Liver (tissue), 9 donors: Measurements from ENCODE around the gene SLC7A4. TPM values are rescaled to one million over a fixed set of nuclear protein-coding genes. Genes with fewer than 3 reads are reported as not detected.

ENCODE experiments used
- DNase-seq: peaks from one replicate; pipeline ENCODE4 v3.0.0-alpha.2; 2017; ENCODE audit warnings: low spot score
- H3K27ac ChIP-seq, 2 donors: one replicate each; pipeline ENCODE4 v1.7.0; 2013; ENCODE audit warnings: inconsistent platforms in 2 of 2, low read length in 2 of 2, control low read depth in 1 of 2, low read depth in 1 of 2, mild to moderate bottlenecking in 1 of 2
- H3K27me3 ChIP-seq, 4 donors: one replicate each; pipeline versions ENCODE4 v1.6.1 to v1.7.0; 2013; ENCODE audit warnings: low read length in 3 of 4, inconsistent platforms in 1 of 4, mild to moderate bottlenecking in 1 of 4, moderate library complexity in 1 of 4; ENCODE audit not compliant: control insufficient read depth in 4 of 4, insufficient read depth in 4 of 4
- H3K36me3 ChIP-seq, 4 donors: one replicate each; pipeline versions ENCODE4 v1.6.1 to v1.7.0; 2013; ENCODE audit warnings: low read length in 3 of 4, mild to moderate bottlenecking in 3 of 4, low read depth in 1 of 4, moderate library complexity in 1 of 4; ENCODE audit not compliant: control insufficient read depth in 4 of 4, insufficient read depth in 3 of 4
- H3K4me1 ChIP-seq, 4 donors: one replicate each; pipeline versions ENCODE4 v1.6.1 to v1.7.0; 2013; ENCODE audit warnings: low read length in 3 of 4, mild to moderate bottlenecking in 3 of 4, moderate library complexity in 1 of 4; ENCODE audit not compliant: control insufficient read depth in 4 of 4, insufficient read depth in 4 of 4
- H3K4me3 ChIP-seq, 3 donors: one replicate each; pipeline versions ENCODE4 v1.6.1 to v1.7.0; 2013; ENCODE audit warnings: low read length in 3 of 3, control low read depth in 1 of 3, low read depth in 1 of 3, mild to moderate bottlenecking in 1 of 3
- H3K9ac ChIP-seq, 2 donors: one replicate each; pipeline ENCODE4 v1.7.0; 2013; ENCODE audit warnings: low read length in 2 of 2, mild to moderate bottlenecking in 2 of 2, moderate library complexity in 2 of 2, control low read depth in 1 of 2, low read depth in 1 of 2
- H3K9me3 ChIP-seq, 4 donors: one replicate each; pipeline versions ENCODE4 v1.6.1 to v1.7.0; 2013; ENCODE audit warnings: low read length in 3 of 4; ENCODE audit not compliant: control insufficient read depth in 4 of 4
- EGR1 ChIP-seq, 2 donors: IDR thresholded peaks; 2 replicates each; pipeline ENCODE4 v1.6.1; 2016 to 2018; ENCODE audit warnings: antibody characterized with exemption in 2 of 2, low read depth in 2 of 2
- FOXA1 ChIP-seq: IDR thresholded peaks from 2 replicates; pipeline ENCODE4 v1.6.1; 2016; ENCODE audit warnings: antibody characterized with exemption
- FOXA2 ChIP-seq: IDR thresholded peaks from 2 replicates; pipeline ENCODE4 v1.6.1; 2016; ENCODE audit warnings: antibody characterized with exemption
- GABPA ChIP-seq, 2 donors: IDR thresholded peaks in 1 of 2; conservative IDR thresholded peaks in 1 of 2; 2 replicates each; pipeline ENCODE4 v1.6.1; 2016; ENCODE audit warnings: antibody characterized with exemption in 2 of 2, mild to moderate bottlenecking in 1 of 2, moderate library complexity in 1 of 2
- HNF4A ChIP-seq, 2 donors: conservative IDR thresholded peaks; 2 replicates each; pipeline ENCODE4 v1.6.1; 2016; ENCODE audit warnings: antibody characterized with exemption in 2 of 2, mild to moderate bottlenecking in 2 of 2
- HNF4G ChIP-seq: IDR thresholded peaks from 2 replicates; pipeline ENCODE4 v1.6.1; 2016; ENCODE audit warnings: antibody characterized with exemption
- RAD21 ChIP-seq, 2 donors: IDR thresholded peaks; 2 replicates each; pipeline ENCODE4 v1.6.1; 2016; ENCODE audit warnings: antibody characterized with exemption in 2 of 2, mild to moderate bottlenecking in 2 of 2
- RXRA ChIP-seq, 2 donors: IDR thresholded peaks; 2 replicates each; pipeline ENCODE4 v1.6.1; 2017 to 2018; ENCODE audit warnings: antibody characterized with exemption in 2 of 2, mild to moderate bottlenecking in 1 of 2
- SP1 ChIP-seq: IDR thresholded peaks from 2 replicates; pipeline ENCODE4 v1.6.1; 2018; ENCODE audit warnings: antibody characterized with exemption, mild to moderate bottlenecking
- TAF1 ChIP-seq: conservative IDR thresholded peaks from 2 replicates; pipeline ENCODE4 v1.6.1; 2016; ENCODE audit warnings: antibody characterized with exemption, mild to moderate bottlenecking
- YY1 ChIP-seq: IDR thresholded peaks from 2 replicates; pipeline ENCODE4 v1.6.1; 2016; ENCODE audit warnings: antibody characterized with exemption, mild to moderate bottlenecking
- whole genome bisulfite sequencing: extraction: QIAGEN DNeasy Blood & Tissue Kit; methylation state at CpG from one replicate; pipeline ENCODE4 v1.1.7; 2013; 5-methylcytosine and 5-hydroxymethylcytosine counted together
- polyA plus RNA-seq, 2 donors: library from polyadenylated mRNA; stranded (reverse) in 1 of 2; unstranded in 1 of 2; fragments of 200-250 nt in 1 of 2; fragments of >200 nt in 1 of 2; fragmentation: Nextera tagmentation in 1 of 2; extraction: Ambion mirVana in 1 of 2; gene quantifications; one replicate each; pipeline versions ENCODE4 v1.2.1 to v1.2.3, GENCODE V29; 2013 to 2015
- total RNA-seq, 2 donors: library from RNA; depleted of rRNA; stranded (reverse); fragments of >200 nt; gene quantifications; one replicate each; pipeline ENCODE4 v1.2.3, GENCODE V29; 2014
- TF ChIP-seq, protein P1 (sequence below): IDR thresholded peaks from 2 replicates; pipeline ENCODE4 v1.6.1; 2016; ENCODE audit warnings: antibody characterized with exemption
- TF ChIP-seq, protein P2 (sequence below): IDR thresholded peaks from 2 replicates; pipeline ENCODE4 v1.6.1; 2016; ENCODE audit warnings: antibody characterized with exemption
- TF ChIP-seq, protein P3 (sequence below): fragments of 150-350 bp; IDR thresholded peaks from 2 replicates; pipeline ENCODE4 v1.5.1; 2017; ENCODE audit warnings: improper control_type of control experiment, low read depth, low read length; ENCODE audit not compliant: missing input control
- TF ChIP-seq, protein P4 (sequence below): IDR thresholded peaks from 2 replicates; pipeline ENCODE4 v1.6.1; 2016; ENCODE audit warnings: antibody characterized with exemption
- TF ChIP-seq, protein P5 (sequence below): IDR thresholded peaks from 2 replicates; pipeline ENCODE4 v1.6.1; 2016; ENCODE audit warnings: antibody characterized with exemption, mild to moderate bottlenecking
- donor health status: healthy.
- donor health status: healthy.
- donor health status: healthy.
- donor health status: healthy.
- donor health status: healthy.

The SLC7A4 gene
- total and polyA plus RNA-seq, 4 donors, result 0.11 to 0.67 (median 0.33) TPM

GRCh38 chr22:21068681-21069276 is 36.4 kb upstream of the SLC7A4 start:
- 82% methylated on average over 4 of the region's 4 CpGs for WGBS

GRCh38 chr22:21067901-21068680 is 35.7 kb upstream of the SLC7A4 start:
- DNase-seq, result no peak
- H3K9ac ChIP-seq, result no peak overlapping the region
- H3K4me1 ChIP-seq, result no peaks in the 10 kb centered on the region
- H3K4me3 ChIP-seq, result no peak overlapping the region
- H3K27me3 ChIP-seq, result no peaks in the 10 kb centered on the region
- H3K36me3 ChIP-seq, result no peaks in the 10 kb centered on the region
- no peak for TF ChIP-seq FOXA2
- no peak for TF ChIP-seq FOXA1
- no peak for TF ChIP-seq GABPA (IDR thresholded peaks at IDR 0.05 in 1 of 2, conservative IDR thresholded peaks at IDR 0.05 in 1 of 2)
- TF ChIP-seq, protein P1, sequence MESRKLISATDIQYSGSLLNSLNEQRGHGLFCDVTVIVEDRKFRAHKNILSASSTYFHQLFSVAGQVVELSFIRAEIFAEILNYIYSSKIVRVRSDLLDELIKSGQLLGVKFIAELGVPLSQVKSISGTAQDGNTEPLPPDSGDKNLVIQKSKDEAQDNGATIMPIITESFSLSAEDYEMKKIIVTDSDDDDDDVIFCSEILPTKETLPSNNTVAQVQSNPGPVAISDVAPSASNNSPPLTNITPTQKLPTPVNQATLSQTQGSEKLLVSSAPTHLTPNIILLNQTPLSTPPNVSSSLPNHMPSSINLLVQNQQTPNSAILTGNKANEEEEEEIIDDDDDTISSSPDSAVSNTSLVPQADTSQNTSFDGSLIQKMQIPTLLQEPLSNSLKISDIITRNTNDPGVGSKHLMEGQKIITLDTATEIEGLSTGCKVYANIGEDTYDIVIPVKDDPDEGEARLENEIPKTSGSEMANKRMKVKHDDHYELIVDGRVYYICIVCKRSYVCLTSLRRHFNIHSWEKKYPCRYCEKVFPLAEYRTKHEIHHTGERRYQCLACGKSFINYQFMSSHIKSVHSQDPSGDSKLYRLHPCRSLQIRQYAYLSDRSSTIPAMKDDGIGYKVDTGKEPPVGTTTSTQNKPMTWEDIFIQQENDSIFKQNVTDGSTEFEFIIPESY, result no peak
- TF ChIP-seq TAF1, result no peak
- no peak for TF ChIP-seq SP1
- no peak for TF ChIP-seq RAD21 (IDR thresholded peaks at IDR 0.05)
- no peak for TF ChIP-seq HNF4G
- TF ChIP-seq HNF4A (conservative IDR thresholded peaks at IDR 0.05), result no peak
- TF ChIP-seq, protein P2, sequence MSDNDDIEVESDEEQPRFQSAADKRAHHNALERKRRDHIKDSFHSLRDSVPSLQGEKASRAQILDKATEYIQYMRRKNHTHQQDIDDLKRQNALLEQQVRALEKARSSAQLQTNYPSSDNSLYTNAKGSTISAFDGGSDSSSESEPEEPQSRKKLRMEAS, result no peak
- TF ChIP-seq, protein P3, sequence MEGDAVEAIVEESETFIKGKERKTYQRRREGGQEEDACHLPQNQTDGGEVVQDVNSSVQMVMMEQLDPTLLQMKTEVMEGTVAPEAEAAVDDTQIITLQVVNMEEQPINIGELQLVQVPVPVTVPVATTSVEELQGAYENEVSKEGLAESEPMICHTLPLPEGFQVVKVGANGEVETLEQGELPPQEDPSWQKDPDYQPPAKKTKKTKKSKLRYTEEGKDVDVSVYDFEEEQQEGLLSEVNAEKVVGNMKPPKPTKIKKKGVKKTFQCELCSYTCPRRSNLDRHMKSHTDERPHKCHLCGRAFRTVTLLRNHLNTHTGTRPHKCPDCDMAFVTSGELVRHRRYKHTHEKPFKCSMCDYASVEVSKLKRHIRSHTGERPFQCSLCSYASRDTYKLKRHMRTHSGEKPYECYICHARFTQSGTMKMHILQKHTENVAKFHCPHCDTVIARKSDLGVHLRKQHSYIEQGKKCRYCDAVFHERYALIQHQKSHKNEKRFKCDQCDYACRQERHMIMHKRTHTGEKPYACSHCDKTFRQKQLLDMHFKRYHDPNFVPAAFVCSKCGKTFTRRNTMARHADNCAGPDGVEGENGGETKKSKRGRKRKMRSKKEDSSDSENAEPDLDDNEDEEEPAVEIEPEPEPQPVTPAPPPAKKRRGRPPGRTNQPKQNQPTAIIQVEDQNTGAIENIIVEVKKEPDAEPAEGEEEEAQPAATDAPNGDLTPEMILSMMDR, result no peak
- TF ChIP-seq RXRA (IDR thresholded peaks at IDR 0.05), result no peak
- TF ChIP-seq, protein P4, sequence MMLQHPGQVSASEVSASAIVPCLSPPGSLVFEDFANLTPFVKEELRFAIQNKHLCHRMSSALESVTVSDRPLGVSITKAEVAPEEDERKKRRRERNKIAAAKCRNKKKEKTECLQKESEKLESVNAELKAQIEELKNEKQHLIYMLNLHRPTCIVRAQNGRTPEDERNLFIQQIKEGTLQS, result no peak
- TF ChIP-seq YY1, result no peak
- TF ChIP-seq, protein P5, sequence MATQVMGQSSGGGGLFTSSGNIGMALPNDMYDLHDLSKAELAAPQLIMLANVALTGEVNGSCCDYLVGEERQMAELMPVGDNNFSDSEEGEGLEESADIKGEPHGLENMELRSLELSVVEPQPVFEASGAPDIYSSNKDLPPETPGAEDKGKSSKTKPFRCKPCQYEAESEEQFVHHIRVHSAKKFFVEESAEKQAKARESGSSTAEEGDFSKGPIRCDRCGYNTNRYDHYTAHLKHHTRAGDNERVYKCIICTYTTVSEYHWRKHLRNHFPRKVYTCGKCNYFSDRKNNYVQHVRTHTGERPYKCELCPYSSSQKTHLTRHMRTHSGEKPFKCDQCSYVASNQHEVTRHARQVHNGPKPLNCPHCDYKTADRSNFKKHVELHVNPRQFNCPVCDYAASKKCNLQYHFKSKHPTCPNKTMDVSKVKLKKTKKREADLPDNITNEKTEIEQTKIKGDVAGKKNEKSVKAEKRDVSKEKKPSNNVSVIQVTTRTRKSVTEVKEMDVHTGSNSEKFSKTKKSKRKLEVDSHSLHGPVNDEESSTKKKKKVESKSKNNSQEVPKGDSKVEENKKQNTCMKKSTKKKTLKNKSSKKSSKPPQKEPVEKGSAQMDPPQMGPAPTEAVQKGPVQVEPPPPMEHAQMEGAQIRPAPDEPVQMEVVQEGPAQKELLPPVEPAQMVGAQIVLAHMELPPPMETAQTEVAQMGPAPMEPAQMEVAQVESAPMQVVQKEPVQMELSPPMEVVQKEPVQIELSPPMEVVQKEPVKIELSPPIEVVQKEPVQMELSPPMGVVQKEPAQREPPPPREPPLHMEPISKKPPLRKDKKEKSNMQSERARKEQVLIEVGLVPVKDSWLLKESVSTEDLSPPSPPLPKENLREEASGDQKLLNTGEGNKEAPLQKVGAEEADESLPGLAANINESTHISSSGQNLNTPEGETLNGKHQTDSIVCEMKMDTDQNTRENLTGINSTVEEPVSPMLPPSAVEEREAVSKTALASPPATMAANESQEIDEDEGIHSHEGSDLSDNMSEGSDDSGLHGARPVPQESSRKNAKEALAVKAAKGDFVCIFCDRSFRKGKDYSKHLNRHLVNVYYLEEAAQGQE, result no peak
- H3K27ac ChIP-seq, result no peak overlapping the region
- WGBS, result 94% methylated on average over 12 of the region's 12 CpGs
- no peaks in the 10 kb centered on the region for H3K9me3 ChIP-seq

More at GRCh38 chr22:21068681-21069276, 36.4 kb upstream of the SLC7A4 start:
- Histone ChIP-seq H3K9ac (no peak overlapping the region), H3K36me3 (no peaks in the 10 kb centered on the region), H3K27ac (no peak overlapping the region), H3K4me3 (no peak overlapping the region), H3K27me3 (no peaks in the 10 kb centered on the region), H3K9me3 (no peaks in the 10 kb centered on the region), H3K4me1 (no peaks in the 10 kb centered on the region)
- peak in 1 of 2 donors; percentile 20 for TF ChIP-seq RAD21 (IDR thresholded peaks at IDR 0.05)
- no peak for TF ChIP-seq EGR1 (IDR thresholded peaks at IDR 0.05; ENCODE audit: low read depth in 2 of 2)
- no peak for DNase-seq
